Esophagus squamous epithelium (tissue), 5 donors: ENCODE measurements around the gene TESPA1. TPM values are rescaled to one million over a fixed set of nuclear protein-coding genes. Genes with fewer than 3 reads are reported as not detected.

Experiments
- DNase-seq: peaks from one replicate; lab custom pipeline; 2025; lab: John Stamatoyannopoulos, UW
- H3K27ac ChIP-seq, 4 donors: fragments of 200-600 bp; sonication (generic); one replicate each; pipeline ENCODE4 v1.5.1; 2016 to 2019; ENCODE audit warnings: mild to moderate bottlenecking in 1 of 4
- H3K27me3 ChIP-seq, 4 donors: fragments of 200-600 bp; sonication (generic); 1 replicate in 3 of 4; 2 replicates in 1 of 4; pipeline versions ENCODE4 v1.5.1 to v1.6.0; 2017 to 2021; ENCODE audit warnings: antibody characterized with exemption in 1 of 4
- H3K36me3 ChIP-seq, 3 donors: fragments of 200-600 bp; sonication (generic); one replicate each; pipeline ENCODE4 v1.5.1; 2016 to 2019
- H3K4me1 ChIP-seq, 3 donors: fragments of 200-600 bp; sonication (generic); one replicate each; pipeline ENCODE4 v1.5.1; 2017 to 2019
- H3K4me3 ChIP-seq, 4 donors: fragments of 200-600 bp; sonication (generic); 1 replicate in 3 of 4; 2 replicates in 1 of 4; pipeline ENCODE4 v1.5.1; 2016 to 2019; ENCODE audit warnings: mild to moderate bottlenecking in 2 of 4, moderate library complexity in 1 of 4
- H3K9me3 ChIP-seq, 3 donors: fragments of 200-600 bp; sonication (generic); one replicate each; pipeline ENCODE4 v1.5.1; 2016 to 2019
- POLR2A ChIP-seq, 4 donors: fragments of 450-650 bp; IDR thresholded peaks; one replicate each; pipeline ENCODE4 v1.6.1; 2017; ENCODE audit warnings: antibody characterized with exemption in 4 of 4, mild to moderate bottlenecking in 4 of 4, moderate library complexity in 3 of 4
- WGBS, 2 donors: methylation state at CpG; one replicate each; pipeline ENCODE4 v1.1.5; 2018; 5-methylcytosine and 5-hydroxymethylcytosine counted together
- intact Hi-C: fragments of 100-400 bp; cut with DNase I; formaldehyde crosslinking; loops from one replicate; pipeline ENCODE4 v1.15.0; 2022
- total RNA-seq, 4 donors: library from RNA; depleted of rRNA; stranded (reverse); fragments of >200 nt; gene quantifications; one replicate each; pipeline ENCODE4 v1.1.0, GENCODE V29; 2016
- TF ChIP-seq, protein P1 (sequence below), 6 experiments: fragments of 450-650 bp in 4 of 6; fragments of 200-600 bp in 2 of 6; sonication (generic) in 2 of 6; IDR thresholded peaks; one replicate each; pipeline ENCODE4 v1.5.1; 2016 to 2019; ENCODE audit warnings: antibody characterized with exemption in 6 of 6, mild to moderate bottlenecking in 4 of 6, moderate library complexity in 4 of 6
- donor health status: DM: yes; HTN: yes; CAD: no.

Gene TESPA1
- total RNA-seq, 4 donors from 2014 or later, result 0.31 to 6.7 (median 2.0) TPM; not detected in 1

DNA sequence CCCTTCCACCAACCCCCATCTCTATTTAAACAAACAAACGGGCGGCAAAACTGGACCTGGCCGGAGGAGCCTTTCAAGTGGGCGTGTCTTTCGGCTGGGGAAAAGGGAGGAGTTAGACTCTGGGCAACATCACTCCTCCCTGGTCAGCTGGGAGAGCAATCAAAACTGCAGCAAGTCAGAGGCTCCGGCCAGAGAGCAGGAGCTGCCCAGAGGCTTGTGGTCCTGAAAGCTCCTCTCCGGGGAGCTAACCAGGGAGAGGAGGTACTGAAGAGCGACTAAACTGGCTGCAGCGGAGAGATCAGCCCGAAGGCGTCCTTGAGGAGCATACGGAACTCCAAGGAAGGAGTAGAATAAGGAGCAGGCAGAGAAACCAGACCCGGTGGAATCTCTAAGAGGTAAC lies 35.2 kb upstream of the TESPA1 start, which contains the start of gene NEUROD4:
TSS of gene NEUROD4 (plus strand) at position 191 of the 400 bp plus-strand sequence. CDS start 6,466 bp downstream, outside the sequence.
- TF ChIP-seq POLR2A (IDR thresholded peaks at IDR 0.05), result no peak
- TF ChIP-seq, protein P1, sequence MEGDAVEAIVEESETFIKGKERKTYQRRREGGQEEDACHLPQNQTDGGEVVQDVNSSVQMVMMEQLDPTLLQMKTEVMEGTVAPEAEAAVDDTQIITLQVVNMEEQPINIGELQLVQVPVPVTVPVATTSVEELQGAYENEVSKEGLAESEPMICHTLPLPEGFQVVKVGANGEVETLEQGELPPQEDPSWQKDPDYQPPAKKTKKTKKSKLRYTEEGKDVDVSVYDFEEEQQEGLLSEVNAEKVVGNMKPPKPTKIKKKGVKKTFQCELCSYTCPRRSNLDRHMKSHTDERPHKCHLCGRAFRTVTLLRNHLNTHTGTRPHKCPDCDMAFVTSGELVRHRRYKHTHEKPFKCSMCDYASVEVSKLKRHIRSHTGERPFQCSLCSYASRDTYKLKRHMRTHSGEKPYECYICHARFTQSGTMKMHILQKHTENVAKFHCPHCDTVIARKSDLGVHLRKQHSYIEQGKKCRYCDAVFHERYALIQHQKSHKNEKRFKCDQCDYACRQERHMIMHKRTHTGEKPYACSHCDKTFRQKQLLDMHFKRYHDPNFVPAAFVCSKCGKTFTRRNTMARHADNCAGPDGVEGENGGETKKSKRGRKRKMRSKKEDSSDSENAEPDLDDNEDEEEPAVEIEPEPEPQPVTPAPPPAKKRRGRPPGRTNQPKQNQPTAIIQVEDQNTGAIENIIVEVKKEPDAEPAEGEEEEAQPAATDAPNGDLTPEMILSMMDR (IDR thresholded peaks at IDR 0.05), result no peak
- H3K36me3 ChIP-seq, result no peaks in the 10 kb centered on the region
- no peak within 1 kb of the TSS for H3K27ac ChIP-seq
- DNase-seq, result no peak
- no peaks in the 10 kb centered on the region for H3K9me3 ChIP-seq
- 0 to 9% methylated on average over 2 to 9 of the region's 13 CpGs for WGBS, 2 donors
- H3K27me3 ChIP-seq, result peaks cover 0 to 50% (median 0%) of the 10 kb centered on the region in 4 donors
- H3K4me3 ChIP-seq, result no peak within 1 kb of the TSS
- no peaks in the 10 kb centered on the region for H3K4me1 ChIP-seq
- intact Hi-C loops, result no loop called here

GRCh38 chr12:55017416-55017925 lies 32.9 kb upstream of the TESPA1 start:
- no peaks in the 10 kb centered on the region for H3K9me3 ChIP-seq
- WGBS, 2 donors, result 31 to 36% methylated on average over 3 of the region's 3 CpGs
- H3K36me3 ChIP-seq, result no peaks in the 10 kb centered on the region
- no peak overlapping the region for H3K27ac ChIP-seq
- H3K4me1 ChIP-seq, result no peaks in the 10 kb centered on the region
- peaks cover 0 to 39% (median 0%) of the 10 kb centered on the region in 4 donors for H3K27me3 ChIP-seq
- no peak overlapping the region for H3K4me3 ChIP-seq
- TF ChIP-seq, protein P1 (IDR thresholded peaks at IDR 0.05), result no peak
- no peak for TF ChIP-seq POLR2A (IDR thresholded peaks at IDR 0.05)
- intact Hi-C loops, result no loop called here
- DNase-seq, result no peak

DNA sequence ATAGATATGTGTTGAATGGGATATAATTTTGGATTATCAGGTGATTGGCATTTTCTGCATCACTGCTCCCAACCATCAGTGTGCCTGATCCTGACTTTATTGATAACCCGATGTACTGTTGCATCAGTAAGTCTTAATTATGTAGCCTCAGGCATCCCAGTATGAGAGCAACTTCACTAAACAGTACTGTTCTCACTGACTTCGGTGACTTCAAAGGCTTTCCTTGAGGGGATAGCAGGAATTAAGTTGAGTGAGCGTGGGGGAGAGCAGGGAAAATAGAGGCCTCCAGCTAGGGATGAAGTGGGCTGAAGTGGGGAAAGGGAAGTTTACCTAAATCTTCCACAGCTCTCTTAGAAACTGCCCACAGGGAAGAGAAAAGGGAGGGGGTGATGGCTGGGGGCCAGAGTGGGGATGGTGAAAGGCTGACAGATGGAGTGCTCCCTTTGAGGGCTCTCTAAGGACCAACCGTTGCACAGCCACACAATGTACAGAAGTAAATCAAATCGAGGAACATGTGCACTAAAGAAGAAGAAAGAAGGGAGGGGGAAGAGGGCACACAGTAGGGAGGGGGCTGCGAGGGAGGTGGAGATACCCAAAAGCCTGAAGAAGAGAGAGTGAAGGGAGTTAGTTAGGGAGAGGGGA lies 24.5 kb upstream of the TESPA1 start:
- intact Hi-C loops, result no loop called here
- Histone ChIP-seq H3K36me3 (no peaks in the 10 kb centered on the region), H3K27me3 (peaks cover 0 to 15% (median 0%) of the 10 kb centered on the region in 4 donors), H3K4me3 (no peak overlapping the region), H3K9me3 (no peaks in the 10 kb centered on the region), H3K4me1 (no peaks in the 10 kb centered on the region), H3K27ac (no peak overlapping the region)
- 38 to 47% methylated on average over 6 of the region's 6 CpGs for WGBS, 2 donors
- DNase-seq, result no peak
- TF ChIP-seq POLR2A (IDR thresholded peaks at IDR 0.05), result no peak
- TF ChIP-seq, protein P1 (IDR thresholded peaks at IDR 0.05), result no peak

- no peaks in the 10 kb centered on the region for H3K9me3 ChIP-seq
Observed at GRCh38 chr12:55002355-55002754, 17.8 kb upstream of the TESPA1 start.

More at GRCh38 chr12:55002355-55002754, 17.8 kb upstream of the TESPA1 start:
- Histone ChIP-seq H3K27me3 (peaks cover 0 to 4% (median 0%) of the 10 kb centered on the region in 4 donors), H3K36me3 (no peaks in the 10 kb centered on the region), H3K4me3 (no peak overlapping the region), H3K4me1 (no peaks in the 10 kb centered on the region), H3K27ac (no peak overlapping the region)
- intact Hi-C loops, result no loop called here
- WGBS, 2 donors, result 68 to 74% methylated on average over 2 of the region's 2 CpGs
- DNase-seq, result no peak
- TF ChIP-seq, protein P1 (IDR thresholded peaks at IDR 0.05), result no peak
- no peak for TF ChIP-seq POLR2A (IDR thresholded peaks at IDR 0.05)
